GM19099 (cell line): ENCODE measurements around the gene RLN3.

Experiments
- POLR2A ChIP-seq: IDR thresholded peaks from 3 replicates; pipeline ENCODE4 v1.6.1; 2011; ENCODE audit warnings: low read depth; ENCODE audit not compliant: insufficient read length; ENCODE audit errors: extremely low read depth

RLN3 gene

GRCh38 chr19:13987101-13987890 is 40.7 kb upstream of the RLN3 start:
- no peak for TF ChIP-seq POLR2A

GRCh38 chr19:13989487-13989886 is 38.5 kb upstream of the RLN3 start:
- TF ChIP-seq POLR2A: no peak

GRCh38 chr19:13990085-13990484 is 37.9 kb upstream of the RLN3 start:
- no peak for TF ChIP-seq POLR2A

- no peak for TF ChIP-seq POLR2A
These were observed 35.9 kb upstream of the RLN3 start for GRCh38 chr19:13992025-13992424.

- no peak for TF ChIP-seq POLR2A
These were observed 34.2 kb upstream of the RLN3 start for GRCh38 chr19:13993590-13994300.

- TF ChIP-seq POLR2A: no peak
These were observed 32.8 kb upstream of the RLN3 start for GRCh38 chr19:13995017-13995728.

- TF ChIP-seq POLR2A: no peak
These were observed 31.8 kb upstream of the RLN3 start for GRCh38 chr19:13995878-13996765.

GRCh38 chr19:13996928-13997630 is 30.9 kb upstream of the RLN3 start:
- no peak for TF ChIP-seq POLR2A

- TF ChIP-seq POLR2A: no peak
These were observed 30.4 kb upstream of the RLN3 start for GRCh38 chr19:13997631-13997962.

GRCh38 chr19:13998426-13998825 is 29.5 kb upstream of the RLN3 start:
- no peak for TF ChIP-seq POLR2A

GRCh38 chr19:13999085-13999484 is 28.9 kb upstream of the RLN3 start:
- no peak for TF ChIP-seq POLR2A

- TF ChIP-seq POLR2A: no peak
These were observed 27.1 kb upstream of the RLN3 start for GRCh38 chr19:14000691-14001375.

- no peak for TF ChIP-seq POLR2A
These were observed 25.2 kb upstream of the RLN3 start for GRCh38 chr19:14002571-14003250.
